Kidney epithelial cell (primary cell): ENCODE results near the gene IL21. TPM values are rescaled to one million over a fixed set of nuclear protein-coding genes. Genes with fewer than 3 reads are reported as not detected.
A peak's percentile ranks its signal among the peaks of the same experiment; 100 is the strongest.
"Not testable (repeated sequence)": the region's sequence is repeated elsewhere in the genome, so short reads cannot be mapped to it uniquely, and the experiment has no call there.

Source experiments
- DNase-seq: peaks from one replicate; pipeline ENCODE4 v3.0.0-alpha.2; 2010; ENCODE audit warnings: low read depth
- H3K27me3 ChIP-seq: 2 replicates; pipeline ENCODE4 v1.6.0; 2011; ENCODE audit warnings: low read length; ENCODE audit not compliant: control insufficient read depth, insufficient read depth
- H3K36me3 ChIP-seq: 2 replicates; pipeline ENCODE4 v1.5.1; 2011; ENCODE audit warnings: low read length; ENCODE audit not compliant: control insufficient read depth, insufficient read depth
- H3K4me3 ChIP-seq: 2 replicates; pipeline ENCODE4 v1.5.1; 2011; ENCODE audit warnings: low read depth, mild to moderate bottlenecking, control low read depth, low read length
- total RNA-seq: library from RNA; depleted of rRNA; stranded (reverse); fragments of >200 nt; gene quantifications from 2 replicates; pipeline ENCODE4 v1.2.3, GENCODE V29; 2015
- TF ChIP-seq, protein P1 (sequence below): IDR thresholded peaks from 2 replicates; pipeline ENCODE4 v1.5.1; 2011; ENCODE audit warnings: mild to moderate bottlenecking, moderate library complexity, low read length, control low read depth, inconsistent platforms; ENCODE audit not compliant: insufficient read depth, poor library complexity, severe bottlenecking

IL21 gene
- total RNA-seq, 1 donor from 2014 or later: not detected

DNA sequence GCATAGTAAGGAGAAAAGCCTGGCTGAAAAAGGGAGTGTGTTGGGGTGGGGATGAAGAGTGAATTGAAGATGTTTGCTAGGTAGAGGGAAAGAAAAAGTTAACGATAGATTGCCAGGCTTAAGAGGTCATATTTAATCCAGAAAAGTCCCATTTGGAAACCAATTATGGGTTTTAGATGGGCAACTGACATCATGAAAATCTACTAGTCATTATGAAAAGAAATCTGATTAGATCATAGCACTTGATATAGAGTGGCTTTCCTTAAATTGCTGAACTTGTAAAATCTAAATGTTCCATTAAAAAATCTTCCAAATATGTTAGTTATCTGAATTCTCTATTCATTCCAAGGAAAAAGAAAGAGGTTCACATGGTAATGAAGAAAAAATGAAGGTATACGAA is 37.5 kb upstream of the IL21 start:
- Histone ChIP-seq H3K4me3 (no peak overlapping the region), H3K36me3 (no peaks in the 10 kb centered on the region), H3K27me3 (no peaks in the 10 kb centered on the region)
- no peak for DNase-seq
- TF ChIP-seq, protein P1, sequence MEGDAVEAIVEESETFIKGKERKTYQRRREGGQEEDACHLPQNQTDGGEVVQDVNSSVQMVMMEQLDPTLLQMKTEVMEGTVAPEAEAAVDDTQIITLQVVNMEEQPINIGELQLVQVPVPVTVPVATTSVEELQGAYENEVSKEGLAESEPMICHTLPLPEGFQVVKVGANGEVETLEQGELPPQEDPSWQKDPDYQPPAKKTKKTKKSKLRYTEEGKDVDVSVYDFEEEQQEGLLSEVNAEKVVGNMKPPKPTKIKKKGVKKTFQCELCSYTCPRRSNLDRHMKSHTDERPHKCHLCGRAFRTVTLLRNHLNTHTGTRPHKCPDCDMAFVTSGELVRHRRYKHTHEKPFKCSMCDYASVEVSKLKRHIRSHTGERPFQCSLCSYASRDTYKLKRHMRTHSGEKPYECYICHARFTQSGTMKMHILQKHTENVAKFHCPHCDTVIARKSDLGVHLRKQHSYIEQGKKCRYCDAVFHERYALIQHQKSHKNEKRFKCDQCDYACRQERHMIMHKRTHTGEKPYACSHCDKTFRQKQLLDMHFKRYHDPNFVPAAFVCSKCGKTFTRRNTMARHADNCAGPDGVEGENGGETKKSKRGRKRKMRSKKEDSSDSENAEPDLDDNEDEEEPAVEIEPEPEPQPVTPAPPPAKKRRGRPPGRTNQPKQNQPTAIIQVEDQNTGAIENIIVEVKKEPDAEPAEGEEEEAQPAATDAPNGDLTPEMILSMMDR: no peak

- TF ChIP-seq, protein P1: no peak
- Histone ChIP-seq H3K4me3 (no peak overlapping the region), H3K36me3 (no peaks in the 10 kb centered on the region), H3K27me3 (no peaks in the 10 kb centered on the region)
- no peak for DNase-seq
Observed at GRCh38 chr4:122657553-122657952, 36.7 kb upstream of the IL21 start.

GRCh38 chr4:122656583-122656982 is 35.7 kb upstream of the IL21 start:
- not testable (repeated sequence) for H3K36me3 ChIP-seq, H3K4me3 ChIP-seq, H3K27me3 ChIP-seq, DNase-seq

DNA sequence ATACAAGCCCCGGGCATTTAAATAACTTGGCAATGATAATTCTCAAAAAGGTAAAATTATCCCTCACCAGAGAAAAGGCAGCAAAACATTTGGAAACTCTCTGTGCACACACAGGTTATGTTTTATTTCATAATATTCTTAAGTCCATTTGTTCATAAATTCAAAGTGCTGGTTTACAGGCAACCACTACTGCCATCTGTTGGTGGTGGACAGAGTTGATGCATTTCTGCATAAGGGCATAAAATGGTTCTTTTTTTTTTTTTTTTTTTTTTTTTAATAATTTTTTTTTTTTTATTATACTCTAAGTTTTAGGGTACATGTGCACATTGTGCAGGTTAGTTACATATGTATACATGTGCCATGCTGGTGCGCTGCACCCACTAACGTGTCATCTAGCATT is 31.5 kb upstream of the IL21 start:
- H3K36me3 ChIP-seq: no peaks in the 10 kb centered on the region
- no peak overlapping the region for H3K4me3 ChIP-seq
- no peaks in the 10 kb centered on the region for H3K27me3 ChIP-seq
- TF ChIP-seq, protein P1: peak; percentile 48
- DNase-seq: no peak

DNA sequence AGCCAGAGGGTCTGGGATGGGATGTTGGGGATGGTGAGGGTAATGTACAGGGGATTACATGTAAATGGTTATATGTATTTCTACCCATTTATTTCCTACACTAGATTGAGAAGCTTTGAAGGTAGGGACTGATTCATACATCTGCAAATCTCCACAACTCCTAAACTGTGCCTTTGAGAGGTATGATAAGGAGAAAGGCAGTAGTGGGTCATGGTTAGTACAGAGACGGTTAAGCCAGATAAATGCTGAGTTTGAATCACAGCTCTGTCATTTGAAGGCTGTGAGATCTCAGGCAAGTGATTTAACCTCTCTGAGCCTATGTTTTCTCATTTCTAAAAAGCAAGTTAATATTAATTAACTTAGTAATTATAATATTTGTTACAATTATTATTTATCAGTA is 29.3 kb upstream of the IL21 start:
- no peak for DNase-seq
- Histone ChIP-seq H3K4me3 (no peak overlapping the region), H3K36me3 (no peaks in the 10 kb centered on the region), H3K27me3 (no peaks in the 10 kb centered on the region)
- TF ChIP-seq, protein P1: no peak

DNA sequence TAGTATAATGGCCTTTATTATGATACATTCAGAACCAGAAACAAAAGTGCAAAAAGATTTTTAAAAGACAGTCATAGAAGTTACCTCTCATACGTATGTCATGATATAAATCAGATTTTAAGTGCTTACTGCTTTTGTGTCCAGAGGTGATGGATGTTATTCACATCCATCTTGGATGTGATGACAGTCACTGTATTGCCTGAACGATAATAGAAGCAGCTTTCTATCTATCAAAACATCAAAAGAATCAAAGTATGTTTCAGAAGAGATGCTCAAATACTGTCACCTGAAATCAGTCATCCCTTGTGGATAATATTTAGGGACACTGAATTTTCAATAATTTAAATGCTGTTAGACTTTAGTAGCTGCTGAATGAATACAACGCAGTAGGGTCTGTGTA is 26.8 kb upstream of the IL21 start:
- Histone ChIP-seq H3K36me3 (no peaks in the 10 kb centered on the region), H3K27me3 (no peaks in the 10 kb centered on the region), H3K4me3 (no peak overlapping the region)
- TF ChIP-seq, protein P1: no peak
- no peak for DNase-seq
